ENCODE results near the gene SHC3.

The SHC3 gene

GRCh38 chr9:88988796-88989641, 189.6 kb downstream of the SHC3 start:
- DNase-seq (ENCODE audit: low read depth): peak; percentile 30
- H3K4me3 ChIP-seq (ENCODE audit: low read depth, low read length): no peak overlapping the region
- no peak for TF ChIP-seq CTCF (IDR thresholded peaks at IDR 0.05; ENCODE audit: insufficient read depth, low read depth, low read length, missing control alignments)

GRCh38 chr9:88987661-88988060, 191.0 kb downstream of the SHC3 start:
- no peak for DNase-seq (ENCODE audit: low read depth)
- no peak for TF ChIP-seq CTCF (IDR thresholded peaks at IDR 0.05; ENCODE audit: insufficient read depth, low read depth, low read length, missing control alignments)
- H3K4me3 ChIP-seq (ENCODE audit: low read depth, low read length): no peak overlapping the region

GRCh38 chr9:88986776-88987175, 191.8 kb downstream of the SHC3 start:
- H3K4me3 ChIP-seq (ENCODE audit: low read depth, low read length): no peak overlapping the region
- no peak for TF ChIP-seq CTCF (IDR thresholded peaks at IDR 0.05; ENCODE audit: insufficient read depth, low read depth, low read length, missing control alignments)
- DNase-seq (ENCODE audit: low read depth): no peak

GRCh38 chr9:88985616-88986015, 193.0 kb downstream of the SHC3 start:
- no peak overlapping the region for H3K4me3 ChIP-seq (ENCODE audit: low read depth, low read length)
- no peak for TF ChIP-seq CTCF (IDR thresholded peaks at IDR 0.05; ENCODE audit: insufficient read depth, low read depth, low read length, missing control alignments)
- DNase-seq (ENCODE audit: low read depth): no peak

- H3K4me3 ChIP-seq (ENCODE audit: low read depth, low read length): no peak overlapping the region
- no peak for DNase-seq (ENCODE audit: low read depth)
- TF ChIP-seq CTCF (IDR thresholded peaks at IDR 0.05; ENCODE audit: insufficient read depth, low read depth, low read length, missing control alignments): no peak
Measured at GRCh38 chr9:88984543-88984883, 194.1 kb downstream of the SHC3 start.

- H3K4me3 ChIP-seq (ENCODE audit: low read depth, low read length): no peak overlapping the region
- DNase-seq (ENCODE audit: low read depth): no peak
- no peak for TF ChIP-seq CTCF (IDR thresholded peaks at IDR 0.05; ENCODE audit: insufficient read depth, low read depth, low read length, missing control alignments)
Measured at GRCh38 chr9:88983865-88984542, 194.6 kb downstream of the SHC3 start.

Measured in GM12865 (cell line).